Stimulated activated CD4-positive, alpha-beta T cell treated with anti-CD3 and anti-CD28 coated beads, Interleukin-1b, Interleukin-23, amount 100 ng/mL, for 48 hours (primary cell): ENCODE measurements around the gene TYRO3.
"Not testable (repeated sequence)": the region's sequence is repeated elsewhere in the genome, so short reads cannot be mapped to it uniquely, and the experiment has no call there.

Experiments used
- DNase-seq: peaks from one replicate; pipeline ENCODE4 v3.0.0-alpha.2; 2020

Gene TYRO3

DNA sequence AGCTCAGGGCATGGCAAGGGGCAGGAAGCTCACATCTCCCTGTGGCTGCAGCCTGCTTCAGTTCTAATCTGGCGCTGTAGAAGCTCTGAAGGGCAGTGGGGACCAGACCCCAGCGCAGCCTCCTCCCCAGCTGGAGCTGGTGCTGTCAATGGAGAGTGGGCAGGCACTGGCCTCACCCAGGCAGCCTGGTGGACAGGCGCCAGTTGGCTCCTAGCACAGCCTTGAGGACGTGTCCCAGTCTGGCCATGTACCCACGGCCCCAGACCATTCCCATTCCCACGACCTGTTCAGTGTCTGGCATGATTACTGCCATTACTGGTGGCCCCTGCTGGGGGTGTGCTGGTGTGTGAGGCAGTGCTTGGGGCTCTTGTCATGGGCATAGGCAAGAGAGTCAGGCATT lies 16.3 kb downstream of the TYRO3 start:
- DNase-seq = no peak

DNA sequence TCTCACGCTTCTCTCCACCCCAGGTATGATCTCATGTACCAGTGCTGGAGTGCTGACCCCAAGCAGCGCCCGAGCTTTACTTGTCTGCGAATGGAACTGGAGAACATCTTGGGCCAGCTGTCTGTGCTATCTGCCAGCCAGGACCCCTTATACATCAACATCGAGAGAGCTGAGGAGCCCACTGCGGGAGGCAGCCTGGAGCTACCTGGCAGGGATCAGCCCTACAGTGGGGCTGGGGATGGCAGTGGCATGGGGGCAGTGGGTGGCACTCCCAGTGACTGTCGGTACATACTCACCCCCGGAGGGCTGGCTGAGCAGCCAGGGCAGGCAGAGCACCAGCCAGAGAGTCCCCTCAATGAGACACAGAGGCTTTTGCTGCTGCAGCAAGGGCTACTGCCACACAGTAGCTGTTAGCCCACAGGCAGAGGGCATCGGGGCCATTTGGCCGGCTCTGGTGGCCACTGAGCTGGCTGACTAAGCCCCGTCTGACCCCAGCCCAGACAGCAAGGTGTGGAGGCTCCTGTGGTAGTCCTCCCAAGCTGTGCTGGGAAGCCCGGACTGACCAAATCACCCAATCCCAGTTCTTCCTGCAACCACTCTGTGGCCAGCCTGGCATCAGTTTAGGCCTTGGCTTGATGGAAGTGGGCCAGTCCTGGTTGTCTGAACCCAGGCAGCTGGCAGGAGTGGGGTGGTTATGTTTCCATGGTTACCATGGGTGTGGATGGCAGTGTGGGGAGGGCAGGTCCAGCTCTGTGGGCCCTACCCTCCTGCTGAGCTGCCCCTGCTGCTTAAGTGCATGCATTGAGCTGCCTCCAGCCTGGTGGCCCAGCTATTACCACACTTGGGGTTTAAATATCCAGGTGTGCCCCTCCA lies 19.1 kb downstream of the TYRO3 start:
- DNase-seq = no peak

DNA sequence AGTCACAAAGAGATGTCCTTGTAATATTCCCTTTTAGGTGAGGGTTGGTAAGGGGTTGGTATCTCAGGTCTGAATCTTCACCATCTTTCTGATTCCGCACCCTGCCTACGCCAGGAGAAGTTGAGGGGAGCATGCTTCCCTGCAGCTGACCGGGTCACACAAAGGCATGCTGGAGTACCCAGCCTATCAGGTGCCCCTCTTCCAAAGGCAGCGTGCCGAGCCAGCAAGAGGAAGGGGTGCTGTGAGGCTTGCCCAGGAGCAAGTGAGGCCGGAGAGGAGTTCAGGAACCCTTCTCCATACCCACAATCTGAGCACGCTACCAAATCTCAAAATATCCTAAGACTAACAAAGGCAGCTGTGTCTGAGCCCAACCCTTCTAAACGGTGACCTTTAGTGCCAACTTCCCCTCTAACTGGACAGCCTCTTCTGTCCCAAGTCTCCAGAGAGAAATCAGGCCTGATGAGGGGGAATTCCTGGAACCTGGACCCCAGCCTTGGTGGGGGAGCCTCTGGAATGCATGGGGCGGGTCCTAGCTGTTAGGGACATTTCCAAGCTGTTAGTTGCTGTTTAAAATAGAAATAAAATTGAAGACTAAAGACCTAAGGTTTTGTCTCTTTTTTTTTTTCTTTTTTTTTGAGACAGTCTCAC lies 19.8 kb downstream of the TYRO3 start:
- DNase-seq = no peak

DNA sequence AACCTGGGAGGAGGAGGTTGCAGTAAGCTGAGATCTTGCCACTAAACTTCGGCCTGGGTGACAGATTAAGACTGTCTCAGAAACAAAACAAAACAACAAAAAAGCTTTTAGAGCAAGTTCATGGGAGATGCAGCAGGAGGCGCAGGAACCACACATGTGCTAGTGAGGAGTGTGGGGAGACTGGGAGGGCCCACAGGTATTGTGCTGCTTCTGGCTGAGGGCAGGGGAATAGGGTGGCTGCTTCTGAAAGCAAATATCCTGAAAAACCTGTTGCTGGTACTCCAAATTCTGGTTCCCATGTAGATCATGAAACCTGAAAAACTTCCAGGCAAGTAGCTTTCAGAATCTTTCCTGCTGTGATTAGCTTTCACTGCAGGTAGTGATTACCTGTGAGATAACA lies 22.1 kb downstream of the TYRO3 start:
- no peak for DNase-seq

DNA sequence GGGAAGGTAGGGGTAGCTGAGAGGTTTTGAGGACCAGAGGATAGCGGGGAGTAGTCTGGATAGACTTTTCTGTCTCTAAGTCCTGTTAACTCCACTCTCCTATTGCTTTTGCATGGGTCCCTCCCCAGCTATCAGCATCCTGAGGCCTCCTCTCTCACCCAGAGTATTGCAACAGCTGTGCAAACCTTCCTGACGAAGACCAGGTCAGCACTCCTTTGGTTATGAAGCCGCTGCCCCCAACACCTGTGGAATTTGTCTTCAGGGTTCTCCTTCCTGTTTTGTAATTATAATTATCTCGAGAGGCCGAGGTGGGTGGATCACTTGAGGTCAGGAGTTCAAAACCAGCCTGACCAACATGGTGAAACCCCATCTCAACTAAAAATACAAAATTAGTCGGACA lies 24.8 kb downstream of the TYRO3 start:
- no peak for DNase-seq

- DNase-seq = no peak
Measured at GRCh38 chr15:41584636-41585126, 25.7 kb downstream of the TYRO3 start.

DNA sequence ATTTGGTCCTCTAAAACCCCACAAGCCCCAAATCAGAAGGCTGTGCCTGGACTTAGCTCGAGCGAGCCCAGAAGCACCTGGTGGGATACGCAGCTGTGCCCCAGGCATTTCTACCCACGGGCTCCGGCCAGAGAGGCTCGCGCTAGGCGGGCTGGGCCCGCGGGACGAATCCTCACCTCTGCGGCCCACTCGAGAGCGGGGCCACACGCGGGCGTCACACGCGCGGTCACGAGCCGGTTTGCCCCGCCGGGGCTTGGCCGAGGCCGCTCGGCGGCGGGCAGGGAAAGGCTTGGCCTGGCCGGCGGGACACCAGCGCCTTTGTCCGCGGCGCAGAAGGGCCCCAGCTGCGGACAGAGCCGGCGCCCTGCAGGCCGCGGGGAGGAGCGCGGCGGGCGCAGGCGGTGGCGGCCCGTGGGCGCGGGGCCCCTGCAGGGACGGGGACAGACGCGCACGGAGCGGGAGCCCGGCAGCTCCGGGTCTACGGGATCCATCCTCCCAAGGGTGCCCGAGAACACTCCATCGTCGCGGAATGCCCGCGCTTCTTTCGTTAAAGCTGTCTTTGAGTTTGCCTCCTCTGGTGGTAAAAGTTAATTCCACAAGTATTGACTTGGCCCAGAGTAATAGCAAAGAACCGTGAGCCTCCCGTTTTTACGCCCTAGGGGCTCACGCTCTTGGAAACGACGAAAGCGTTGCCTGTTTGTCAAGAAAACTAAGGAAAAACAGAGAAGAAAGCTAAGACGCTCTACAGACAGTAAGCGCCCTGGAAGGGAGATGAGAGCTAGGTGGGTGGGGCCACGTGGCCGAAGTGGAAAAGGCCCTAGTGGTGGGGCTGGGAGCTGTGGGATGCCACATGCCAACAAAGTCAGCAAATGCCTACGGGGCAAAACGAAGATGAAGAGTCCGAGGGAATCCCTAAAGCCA lies 26.4 kb downstream of the TYRO3 start:
- DNase-seq = peak; percentile 37

DNA sequence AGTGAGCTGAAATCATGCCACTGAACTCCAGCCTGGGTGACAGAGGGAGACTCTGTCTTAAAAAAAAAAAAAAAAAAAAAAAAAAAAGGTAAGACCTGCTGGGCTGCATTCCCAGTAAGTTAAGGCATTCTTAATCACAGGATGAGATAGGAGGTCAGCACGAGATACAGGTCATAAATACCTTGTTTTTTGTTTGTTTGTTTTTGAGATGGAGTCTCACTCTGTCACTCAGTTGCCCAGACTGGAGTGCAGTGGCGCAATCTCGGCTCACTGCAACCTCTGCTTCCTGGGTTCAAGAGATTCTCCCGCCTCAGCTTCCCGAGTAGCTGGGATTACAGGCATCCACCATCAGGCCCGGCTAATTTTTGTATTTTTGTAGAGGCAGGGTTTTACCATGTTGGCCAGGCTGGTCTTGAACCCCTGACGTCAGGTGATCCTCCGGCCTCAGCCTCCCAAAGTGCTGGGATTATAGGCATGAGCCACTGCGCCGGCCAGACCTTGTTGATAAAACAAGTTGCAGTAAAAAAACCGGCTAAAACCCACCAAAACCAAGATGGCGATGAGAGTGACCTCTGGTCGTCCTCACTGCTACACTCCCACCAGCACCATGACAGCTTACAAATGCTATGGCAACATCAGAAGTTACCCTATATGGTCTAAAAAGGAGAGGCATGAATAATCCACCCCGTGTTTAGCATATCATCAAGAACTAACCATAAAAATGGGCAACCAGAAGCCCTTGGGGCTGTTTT lies 27.7 kb downstream of the TYRO3 start:
- not testable (repeated sequence) for DNase-seq

GRCh38 chr15:41589018-41589417 lies 30.0 kb downstream of the TYRO3 start:
- not testable (repeated sequence) for DNase-seq

- DNase-seq = not testable (repeated sequence)
Measured at GRCh38 chr15:41589571-41589970, 30.6 kb downstream of the TYRO3 start.

- DNase-seq = not testable (repeated sequence)
Measured at GRCh38 chr15:41591217-41591616, 32.2 kb downstream of the TYRO3 start.

GRCh38 chr15:41592718-41593117 lies 33.7 kb downstream of the TYRO3 start:
- not testable (repeated sequence) for DNase-seq

DNA sequence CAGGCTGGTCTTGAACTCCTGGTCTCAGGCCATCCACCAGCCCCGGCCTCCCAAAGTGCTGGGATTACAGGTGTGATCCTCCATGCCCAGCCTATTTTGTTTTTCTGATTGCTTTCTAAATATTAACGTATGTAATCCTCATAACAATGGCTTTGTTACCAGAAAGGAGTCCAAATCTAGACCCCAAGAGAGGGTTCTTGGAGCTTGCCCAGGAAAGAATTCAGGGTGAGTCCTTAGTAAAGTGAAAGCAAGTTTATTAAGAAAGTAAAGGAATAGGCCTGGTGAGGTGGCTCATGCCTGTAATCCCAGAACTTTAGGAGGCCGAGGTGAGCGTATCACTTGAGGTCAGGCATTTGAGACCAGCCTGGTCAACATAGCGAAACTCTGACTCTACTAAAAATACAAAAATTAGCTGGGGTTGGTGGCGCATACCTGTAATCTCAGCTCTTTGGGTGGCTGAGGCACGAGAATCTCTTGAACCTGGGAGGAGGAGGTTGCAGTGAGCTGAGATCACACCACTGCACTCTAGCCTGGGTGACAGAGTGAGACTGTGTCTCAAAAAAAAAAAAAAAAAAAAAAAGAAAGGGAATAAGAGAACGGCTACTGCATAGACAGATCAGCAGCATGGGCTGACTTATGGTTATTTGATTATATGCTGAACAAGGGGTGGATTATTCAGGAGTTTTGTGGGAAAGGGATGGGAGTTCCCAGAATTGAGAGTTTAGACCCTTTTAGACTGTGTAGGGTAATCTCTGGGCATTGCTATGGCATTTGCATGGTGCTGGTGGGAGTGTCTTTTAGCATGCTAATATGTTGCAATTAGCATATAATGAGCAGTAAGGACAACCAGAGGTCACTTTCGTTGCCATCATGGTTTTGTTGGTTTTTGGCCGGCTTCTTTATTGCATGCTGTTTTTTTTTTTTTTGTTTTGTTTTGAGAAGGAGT lies 36.1 kb downstream of the TYRO3 start:
- no peak for DNase-seq

DNA sequence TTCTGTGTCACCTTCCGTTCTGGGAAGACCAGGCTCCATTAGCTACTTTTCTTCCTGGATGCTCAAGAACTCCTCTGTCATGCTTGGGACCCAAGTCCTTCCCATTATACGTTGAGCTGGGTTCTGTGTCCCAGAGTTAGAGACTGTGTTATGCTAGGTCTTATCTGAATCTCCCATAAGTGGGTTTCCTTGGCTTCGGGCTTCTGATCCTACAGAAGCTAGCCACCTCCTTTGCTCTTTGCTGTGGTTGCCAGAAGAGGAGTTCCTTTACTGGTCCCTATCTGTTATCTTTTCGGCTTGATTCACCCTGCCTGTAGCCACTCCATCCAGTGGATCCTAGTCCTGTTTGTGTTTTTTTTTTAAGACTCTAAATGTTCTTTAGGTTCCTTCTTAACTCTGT lies 38.0 kb downstream of the TYRO3 start:
- DNase-seq = no peak

GRCh38 chr15:41597787-41598186 lies 38.8 kb downstream of the TYRO3 start:
- DNase-seq = no peak

DNA sequence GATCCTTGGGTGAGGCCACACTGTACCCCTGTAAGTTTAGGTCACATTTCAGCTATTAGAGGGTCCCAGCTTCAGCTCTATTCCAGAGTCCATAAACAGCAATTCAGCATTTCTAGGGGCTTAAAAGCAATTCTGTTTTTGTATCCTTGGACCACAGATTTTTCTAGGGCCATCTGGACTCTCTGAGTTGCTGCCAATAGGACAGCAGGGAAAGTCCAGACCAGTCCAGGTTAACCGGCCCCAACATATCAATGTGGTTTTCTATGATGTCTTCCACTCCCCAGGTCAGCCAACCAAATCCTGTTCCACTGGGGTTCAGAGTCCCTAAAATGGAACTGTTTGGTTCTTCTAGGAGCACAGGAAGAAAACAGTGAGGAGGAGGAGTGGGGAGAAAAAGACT lies 40.0 kb downstream of the TYRO3 start:
- DNase-seq = no peak

- no peak for DNase-seq
Measured at GRCh38 chr15:41603411-41603935, 44.5 kb downstream of the TYRO3 start.

DNA sequence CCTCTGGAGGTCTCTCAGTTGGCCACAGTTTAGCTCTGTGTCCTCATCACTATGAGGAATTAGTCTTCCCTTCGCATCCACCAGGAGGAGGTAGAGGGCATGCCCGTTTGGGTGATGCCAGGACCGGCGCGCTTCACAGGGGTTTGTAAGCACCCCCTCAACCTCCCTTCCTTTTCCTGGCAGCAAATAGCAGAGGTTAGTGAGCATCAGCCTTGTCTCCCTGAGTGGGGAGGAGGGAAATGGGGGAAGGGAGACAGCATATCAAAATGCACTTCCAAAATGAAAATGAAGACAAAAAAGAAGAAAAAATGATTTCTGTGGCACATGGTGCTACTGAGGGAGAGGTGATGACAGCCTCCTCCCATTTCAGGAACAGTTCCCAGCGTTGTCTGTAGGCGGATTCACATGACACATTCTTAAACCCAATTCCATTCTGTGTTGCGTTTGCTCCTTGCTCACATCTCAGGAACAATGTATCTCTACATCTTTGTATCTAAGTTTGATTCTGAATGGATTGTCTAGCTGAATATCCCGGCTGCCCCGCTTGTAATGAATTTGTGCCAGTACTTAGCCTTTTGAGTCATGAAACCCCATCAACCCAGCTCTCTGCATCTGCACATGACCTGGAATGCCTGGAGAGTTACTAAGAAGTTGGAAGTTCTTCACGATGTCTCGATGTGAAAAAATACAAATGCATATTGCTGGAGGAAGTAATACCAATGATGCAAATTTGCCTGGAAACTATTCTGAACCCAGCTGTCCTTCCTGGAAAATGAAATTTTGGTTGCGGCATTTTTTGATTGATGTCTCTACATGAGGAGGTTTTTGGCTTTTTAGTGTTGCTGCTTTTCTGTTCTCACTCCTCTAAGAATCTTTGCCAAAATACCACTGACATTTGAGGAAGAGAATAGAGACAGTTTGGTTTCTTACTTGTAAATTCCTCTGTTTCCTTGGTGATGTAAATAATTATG lies 45.2 kb downstream of the TYRO3 start:
- peak; percentile 45 for DNase-seq

DNA sequence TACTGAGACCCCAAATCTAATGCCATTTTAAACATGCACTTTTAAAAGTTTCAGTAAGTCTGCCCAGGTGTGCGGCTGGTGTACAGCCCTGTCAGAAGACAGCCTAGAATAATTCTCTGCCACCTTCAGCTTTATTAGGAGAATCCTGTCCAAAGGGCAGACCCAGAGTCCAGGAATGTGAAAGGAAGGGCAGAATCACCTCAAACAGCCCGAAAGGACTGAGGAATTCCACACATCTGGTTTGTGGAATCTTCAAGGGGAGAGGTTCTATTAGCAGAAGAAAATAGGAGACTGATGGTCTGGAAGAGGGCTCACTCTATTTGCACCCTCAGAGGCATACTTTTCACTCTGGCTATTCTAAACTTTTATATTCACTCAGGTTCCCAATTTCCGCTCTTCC lies 46.6 kb downstream of the TYRO3 start:
- DNase-seq = no peak

- DNase-seq = no peak
Measured at GRCh38 chr15:41606997-41607396, 48.0 kb downstream of the TYRO3 start.
